Stimulated activated naive CD8-positive, alpha-beta T cell treated with anti-CD3 and anti-CD28 coated beads, Interleukin-15, Interleukin-2, amounts not matched to agents 100 ng/mL and 50 ng/mL, for 24 hours (primary cell): ENCODE measurements around the gene ARL10.
"Not testable (repeated sequence)": the region's sequence is repeated elsewhere in the genome, so short reads cannot be mapped to it uniquely, and the experiment has no call there.

Experiments
- H3K27ac Mint-ChIP-seq: one replicate; pipeline ENCODE4 v1.8.0; 2021; ENCODE audit warnings: mild to moderate bottlenecking, mixed read lengths
- H3K27me3 Mint-ChIP-seq: one replicate; pipeline ENCODE4 v1.8.0; 2021; ENCODE audit warnings: mixed read lengths
- H3K36me3 Mint-ChIP-seq: one replicate; pipeline ENCODE4 v1.8.0; 2021; ENCODE audit warnings: low read depth, mixed read lengths
- H3K4me1 Mint-ChIP-seq: one replicate; pipeline ENCODE4 v1.8.0; 2021; ENCODE audit warnings: low read depth, mixed read lengths
- H3K4me3 Mint-ChIP-seq: one replicate; pipeline ENCODE4 v1.8.0; 2021; ENCODE audit warnings: mild to moderate bottlenecking, mixed read lengths
- H3K9me3 Mint-ChIP-seq: one replicate; pipeline ENCODE4 v1.8.0; 2021; ENCODE audit warnings: mixed read lengths

ARL10 gene

GRCh38 chr5:176392526-176392925 lies 27.2 kb downstream of the ARL10 start:
- peaks cover 8% of the 10 kb centered on the region for H3K4me1 Mint-ChIP-seq
- H3K27ac Mint-ChIP-seq: no peak overlapping the region
- H3K9me3 Mint-ChIP-seq: no peaks in the 10 kb centered on the region
- H3K27me3 Mint-ChIP-seq: no peaks in the 10 kb centered on the region
- H3K4me3 Mint-ChIP-seq: no peak overlapping the region
- peaks cover 35% of the 10 kb centered on the region for H3K36me3 Mint-ChIP-seq

- Mint-ChIP-seq H3K4me1 (peaks cover 4% of the 10 kb centered on the region), H3K9me3 (no peaks in the 10 kb centered on the region), H3K27me3 (no peaks in the 10 kb centered on the region), H3K27ac (no peak overlapping the region), H3K4me3 (no peak overlapping the region), H3K36me3 (peaks cover 29% of the 10 kb centered on the region)
Measured at GRCh38 chr5:176394096-176394495, 28.8 kb downstream of the ARL10 start.

GRCh38 chr5:176394881-176395675 lies 29.8 kb downstream of the ARL10 start:
- peaks cover 22% of the 10 kb centered on the region for H3K36me3 Mint-ChIP-seq

DNA sequence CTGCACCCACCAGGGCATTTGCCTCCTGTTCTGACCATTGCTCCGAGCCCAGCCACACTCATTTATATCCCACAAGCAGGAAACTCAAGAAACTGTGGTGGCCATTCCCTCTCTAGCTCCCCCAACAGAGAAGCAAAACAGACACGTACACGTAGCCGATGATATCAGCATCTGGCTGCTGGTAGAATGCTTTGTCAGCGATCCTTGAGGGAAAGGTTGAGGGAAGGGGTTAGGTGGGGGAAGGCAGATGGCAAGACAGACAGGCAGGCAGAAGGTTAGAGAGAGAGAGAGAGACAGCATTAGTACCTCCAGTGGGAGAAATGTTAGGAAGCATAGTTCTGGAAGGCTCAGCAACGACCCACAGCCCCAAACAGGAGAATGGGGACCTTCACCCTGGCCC lies 31.0 kb downstream of the ARL10 start:
- H3K27ac Mint-ChIP-seq: no peak overlapping the region
- peaks cover 10% of the 10 kb centered on the region for H3K36me3 Mint-ChIP-seq
- no peaks in the 10 kb centered on the region for H3K27me3 Mint-ChIP-seq
- no peaks in the 10 kb centered on the region for H3K9me3 Mint-ChIP-seq
- no peaks in the 10 kb centered on the region for H3K4me1 Mint-ChIP-seq
- no peak overlapping the region for H3K4me3 Mint-ChIP-seq

More at GRCh38 chr5:176394881-176395675, 29.8 kb downstream of the ARL10 start:
- H3K27ac Mint-ChIP-seq: no peak overlapping the region
- H3K9me3 Mint-ChIP-seq: no peaks in the 10 kb centered on the region
- H3K4me3 Mint-ChIP-seq: no peak overlapping the region
- no peaks in the 10 kb centered on the region for H3K4me1 Mint-ChIP-seq
- H3K27me3 Mint-ChIP-seq: no peaks in the 10 kb centered on the region

GRCh38 chr5:176397736-176398420 lies 32.6 kb downstream of the ARL10 start:
- H3K27ac Mint-ChIP-seq: no peak overlapping the region
- peaks cover 4% of the 10 kb centered on the region for H3K36me3 Mint-ChIP-seq
- no peaks in the 10 kb centered on the region for H3K9me3 Mint-ChIP-seq
- no peaks in the 10 kb centered on the region for H3K4me1 Mint-ChIP-seq
- no peak overlapping the region for H3K4me3 Mint-ChIP-seq
- no peaks in the 10 kb centered on the region for H3K27me3 Mint-ChIP-seq

- Mint-ChIP-seq H3K27me3 (no peaks in the 10 kb centered on the region), H3K27ac (no peak overlapping the region), H3K9me3 (no peaks in the 10 kb centered on the region), H3K36me3 (no peaks in the 10 kb centered on the region), H3K4me3 (no peak overlapping the region), H3K4me1 (no peaks in the 10 kb centered on the region)
Measured at GRCh38 chr5:176400382-176401156, 35.3 kb downstream of the ARL10 start.

GRCh38 chr5:176401281-176402205 lies 36.3 kb downstream of the ARL10 start:
- no peak overlapping the region for H3K27ac Mint-ChIP-seq
- no peaks in the 10 kb centered on the region for H3K9me3 Mint-ChIP-seq
- no peaks in the 10 kb centered on the region for H3K36me3 Mint-ChIP-seq
- no peak overlapping the region for H3K4me3 Mint-ChIP-seq
- no peaks in the 10 kb centered on the region for H3K4me1 Mint-ChIP-seq
- H3K27me3 Mint-ChIP-seq: no peaks in the 10 kb centered on the region

GRCh38 chr5:176405656-176406435 lies 40.6 kb downstream of the ARL10 start:
- Mint-ChIP-seq H3K27ac (no peak overlapping the region), H3K36me3 (peaks cover 11% of the 10 kb centered on the region), H3K9me3 (no peaks in the 10 kb centered on the region), H3K4me1 (peaks cover 1% of the 10 kb centered on the region), H3K4me3 (no peak overlapping the region), H3K27me3 (no peaks in the 10 kb centered on the region)

- H3K27me3 Mint-ChIP-seq: no peaks in the 10 kb centered on the region
- H3K9me3 Mint-ChIP-seq: no peaks in the 10 kb centered on the region
- no peak overlapping the region for H3K4me3 Mint-ChIP-seq
- H3K36me3 Mint-ChIP-seq: peaks cover 11% of the 10 kb centered on the region
- H3K4me1 Mint-ChIP-seq: peaks cover 6% of the 10 kb centered on the region
- H3K27ac Mint-ChIP-seq: no peak overlapping the region
Measured at GRCh38 chr5:176406436-176407052, 41.3 kb downstream of the ARL10 start.

GRCh38 chr5:176407456-176408251 lies 42.4 kb downstream of the ARL10 start:
- Mint-ChIP-seq H3K9me3 (no peaks in the 10 kb centered on the region), H3K27me3 (no peaks in the 10 kb centered on the region), H3K27ac (no peak overlapping the region), H3K4me3 (no peak overlapping the region), H3K4me1 (peaks cover 8% of the 10 kb centered on the region), H3K36me3 (peaks cover 11% of the 10 kb centered on the region)

DNA sequence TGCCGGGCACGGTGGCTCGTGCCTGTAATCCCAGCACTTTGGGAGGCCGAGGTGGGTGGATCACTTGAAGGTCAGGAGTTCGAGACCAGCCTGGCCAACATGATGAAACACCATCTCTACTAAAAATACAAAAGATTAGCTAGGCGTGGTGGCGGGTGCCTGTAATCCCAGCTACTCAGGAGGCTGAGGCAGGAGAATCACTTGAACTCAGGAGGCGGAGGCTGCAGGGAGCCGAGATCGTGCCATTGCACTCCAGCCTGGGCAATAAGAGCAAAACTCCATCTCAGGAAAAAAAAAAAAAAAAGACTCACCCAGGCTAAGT lies 42.9 kb downstream of the ARL10 start:
- not testable (repeated sequence) for H3K27ac Mint-ChIP-seq, H3K4me3 Mint-ChIP-seq, H3K27me3 Mint-ChIP-seq, H3K9me3 Mint-ChIP-seq, H3K4me1 Mint-ChIP-seq
- peaks cover 11% of the 10 kb centered on the region for H3K36me3 Mint-ChIP-seq

- Mint-ChIP-seq H3K27me3 (no peaks in the 10 kb centered on the region), H3K4me3 (no peak overlapping the region), H3K36me3 (peaks cover 11% of the 10 kb centered on the region), H3K4me1 (peaks cover 10% of the 10 kb centered on the region), H3K9me3 (no peaks in the 10 kb centered on the region), H3K27ac (no peak overlapping the region)
Measured at GRCh38 chr5:176408590-176408989, 43.3 kb downstream of the ARL10 start.

DNA sequence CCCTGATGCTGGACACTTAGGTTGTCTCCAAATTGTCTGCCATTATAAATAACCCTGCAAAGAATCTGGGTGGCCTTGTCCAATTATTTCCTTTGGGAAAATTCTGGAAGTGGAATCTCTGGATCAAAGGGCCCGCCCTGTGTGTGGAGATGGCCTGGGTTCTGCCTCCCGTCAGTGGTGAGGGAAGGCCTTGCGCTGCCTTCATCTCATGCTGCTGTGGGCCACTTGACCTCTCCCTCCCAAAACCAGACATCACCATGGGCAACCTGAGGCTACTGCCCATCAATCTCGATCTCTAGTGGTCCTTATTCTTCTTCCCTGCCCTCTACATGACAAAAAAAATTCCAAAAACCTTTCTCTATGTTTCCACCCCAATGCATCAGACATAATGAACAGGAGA lies 44.5 kb downstream of the ARL10 start:
- Mint-ChIP-seq H3K27ac (no peak overlapping the region), H3K36me3 (peaks cover 11% of the 10 kb centered on the region), H3K9me3 (no peaks in the 10 kb centered on the region), H3K4me1 (peaks cover 21% of the 10 kb centered on the region), H3K27me3 (no peaks in the 10 kb centered on the region), H3K4me3 (no peak overlapping the region)
